Measurements from ENCODE around the gene CRACR2A.

DNA sequence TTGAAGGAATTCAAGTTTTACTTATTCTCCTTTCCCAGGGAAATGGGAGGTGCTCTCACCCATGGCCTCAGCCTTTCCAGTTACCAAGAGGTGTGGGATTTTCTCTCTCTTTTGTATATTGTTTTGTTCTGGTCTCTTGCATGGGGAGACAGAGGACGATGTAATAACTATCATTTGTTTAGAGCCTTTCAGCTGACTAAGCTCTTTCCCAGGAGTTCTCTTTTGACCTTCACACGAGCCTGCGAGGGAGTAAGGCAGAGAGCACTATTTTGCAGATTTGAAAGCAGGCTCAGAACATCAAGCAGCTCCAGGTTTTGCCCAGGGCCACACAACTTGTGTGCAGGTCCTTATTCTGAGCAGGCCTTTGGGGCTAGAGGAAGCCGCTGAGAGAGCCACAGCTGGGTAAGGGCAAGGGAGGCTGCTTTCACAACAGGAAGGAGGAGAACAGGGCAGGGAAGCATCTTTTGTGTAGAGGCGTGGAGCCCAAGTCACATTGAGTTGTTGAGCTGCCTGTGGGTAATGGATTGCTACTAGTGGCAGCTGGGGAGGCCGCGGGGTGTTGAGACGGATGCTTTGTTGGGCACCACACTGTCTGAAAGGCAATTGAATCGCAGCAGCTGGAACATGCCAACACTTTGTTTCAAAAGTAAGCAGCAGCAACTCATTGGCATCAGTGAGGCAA is 145.7 kb downstream of the CRACR2A start:
- TF ChIP-seq, protein P1, sequence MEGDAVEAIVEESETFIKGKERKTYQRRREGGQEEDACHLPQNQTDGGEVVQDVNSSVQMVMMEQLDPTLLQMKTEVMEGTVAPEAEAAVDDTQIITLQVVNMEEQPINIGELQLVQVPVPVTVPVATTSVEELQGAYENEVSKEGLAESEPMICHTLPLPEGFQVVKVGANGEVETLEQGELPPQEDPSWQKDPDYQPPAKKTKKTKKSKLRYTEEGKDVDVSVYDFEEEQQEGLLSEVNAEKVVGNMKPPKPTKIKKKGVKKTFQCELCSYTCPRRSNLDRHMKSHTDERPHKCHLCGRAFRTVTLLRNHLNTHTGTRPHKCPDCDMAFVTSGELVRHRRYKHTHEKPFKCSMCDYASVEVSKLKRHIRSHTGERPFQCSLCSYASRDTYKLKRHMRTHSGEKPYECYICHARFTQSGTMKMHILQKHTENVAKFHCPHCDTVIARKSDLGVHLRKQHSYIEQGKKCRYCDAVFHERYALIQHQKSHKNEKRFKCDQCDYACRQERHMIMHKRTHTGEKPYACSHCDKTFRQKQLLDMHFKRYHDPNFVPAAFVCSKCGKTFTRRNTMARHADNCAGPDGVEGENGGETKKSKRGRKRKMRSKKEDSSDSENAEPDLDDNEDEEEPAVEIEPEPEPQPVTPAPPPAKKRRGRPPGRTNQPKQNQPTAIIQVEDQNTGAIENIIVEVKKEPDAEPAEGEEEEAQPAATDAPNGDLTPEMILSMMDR (IDR thresholded peaks at IDR 0.05) = no peak
- no peak for TF ChIP-seq POLR2A (IDR thresholded peaks at IDR 0.05)
